WTC11 (cell line): ENCODE measurements around the gene EIF4G1. TPM values are rescaled to one million over a fixed set of nuclear protein-coding genes. Genes with fewer than 3 reads are reported as not detected.

Experiments used
- ATAC-seq: fragments of 200-7000 bp; cut with Tn5 transposase; 2 replicates; pipeline ENCODE4 v1.10.0; 2021; ENCODE audit warnings: mild to moderate bottlenecking, moderate library complexity
- CTCF ChIA-PET: fragments of 300-600 bp; sonication (Branson Sonifier 250); formaldehyde crosslinking; loops from one replicate; lab custom pipeline; 2021; ENCODE audit warnings: antibody characterized with exemption; lab: Charles Lee
- POLR2A ChIA-PET: fragments of 350-600 bp; sonication (Branson Sonifier 250); formaldehyde crosslinking; loops from one replicate; lab custom pipeline; 2021; ENCODE audit warnings: antibody characterized with exemption; lab: Charles Lee
- DNase-seq: peaks from one replicate; pipeline ENCODE4 v3.0.0; 2021; ENCODE audit warnings: low spot score
- H3K27ac Mint-ChIP-seq: 2 replicates; pipeline ENCODE4 v1.8.0; 2021; ENCODE audit warnings: mixed read lengths
- H3K27me3 Mint-ChIP-seq: 2 replicates; pipeline ENCODE4 v1.8.0; 2021; ENCODE audit warnings: low read depth, mild to moderate bottlenecking, moderate library complexity, mixed read lengths
- H3K36me3 Mint-ChIP-seq: 2 replicates; pipeline ENCODE4 v1.8.0; 2021; ENCODE audit warnings: mixed read lengths
- H3K4me1 Mint-ChIP-seq: 2 replicates; pipeline ENCODE4 v1.8.0; 2022; ENCODE audit warnings: mixed read lengths
- H3K4me3 Mint-ChIP-seq: 2 replicates; pipeline ENCODE4 v1.8.0; 2021; ENCODE audit warnings: mild to moderate bottlenecking, moderate library complexity, mixed read lengths
- H3K9me3 Mint-ChIP-seq: 2 replicates; pipeline ENCODE4 v1.8.0; 2021; ENCODE audit warnings: mixed read lengths
- ATF3 ChIP-seq: sonication (generic); formaldehyde crosslinking; conservative IDR thresholded peaks from 2 replicates; pipeline ENCODE4 v1.8.1; 2022; ENCODE audit warnings: mild to moderate bottlenecking, missing genetic modification reagents
- CDX4 ChIP-seq: fragments of 250-450 bp; sonication (Bioruptor Pico); IDR thresholded peaks from 2 replicates; pipeline ENCODE4 v1.9.0; 2021; ENCODE audit warnings: moderate library complexity, mild to moderate bottlenecking, inconsistent platforms, borderline replicate concordance
- CTCF ChIP-seq: fragments of 200-600 bp; IDR thresholded peaks from 2 replicates; pipeline ENCODE4 v1.8.0; 2022; ENCODE audit warnings: antibody characterized with exemption
- ERG ChIP-seq: fragments of 250-450 bp; sonication (Bioruptor Pico); IDR thresholded peaks from 2 replicates; pipeline ENCODE4 v1.8.0; 2021; ENCODE audit warnings: mild to moderate bottlenecking
- GRHL2 ChIP-seq: fragments of 250-450 bp; sonication (Bioruptor Pico); IDR thresholded peaks from 2 replicates; pipeline ENCODE4 v1.8.0; 2022; ENCODE audit warnings: mild to moderate bottlenecking, moderate library complexity; ENCODE audit not compliant: insufficient replicate concordance, severe bottlenecking
- HMGA2 ChIP-seq: fragments of 250-450 bp; sonication (Bioruptor Pico); IDR thresholded peaks from 2 replicates; pipeline ENCODE4 v1.4.0; 2021; ENCODE audit warnings: mild to moderate bottlenecking, moderate library complexity
- KAT7 ChIP-seq: sonication (generic); formaldehyde crosslinking; IDR thresholded peaks from 2 replicates; pipeline ENCODE4 v1.8.1; 2023; ENCODE audit warnings: missing genetic modification reagents, mild to moderate bottlenecking, borderline replicate concordance
- NFYB ChIP-seq: sonication (generic); formaldehyde crosslinking; conservative IDR thresholded peaks from 2 replicates; pipeline ENCODE4 v1.8.0; 2022; ENCODE audit warnings: low read depth, missing genetic modification reagents
- NR3C1 ChIP-seq: sonication (generic); formaldehyde crosslinking; conservative IDR thresholded peaks from 2 replicates; pipeline ENCODE4 v1.8.1; 2023; ENCODE audit warnings: low read depth, mild to moderate bottlenecking, missing genetic modification reagents
- RORB ChIP-seq: fragments of 250-450 bp; sonication (Bioruptor Pico); IDR thresholded peaks from 2 replicates; pipeline ENCODE4 v1.9.0; 2021; ENCODE audit warnings: mild to moderate bottlenecking
- SMAD3 ChIP-seq: sonication (generic); formaldehyde crosslinking; IDR thresholded peaks from 2 replicates; pipeline ENCODE4 v1.8.0; 2022; ENCODE audit warnings: missing genetic modification reagents, mild to moderate bottlenecking, borderline replicate concordance
- SMAD4 ChIP-seq: sonication (generic); formaldehyde crosslinking; IDR thresholded peaks from 2 replicates; pipeline ENCODE4 v1.8.0; 2022; ENCODE audit warnings: mild to moderate bottlenecking, missing genetic modification reagents
- ZNF263 ChIP-seq: sonication (generic); formaldehyde crosslinking; IDR thresholded peaks from 2 replicates; pipeline ENCODE4 v1.8.1; 2022; ENCODE audit warnings: low read depth, mild to moderate bottlenecking, moderate library complexity, missing genetic modification reagents
- total RNA-seq: library from RNA; stranded (reverse); gene quantifications from 3 replicates; pipeline ENCODE4 v1.2.3, GENCODE V29; 2021
- TF ChIP-seq, protein P1 (sequence below): fragments of 250-450 bp; sonication (Bioruptor Pico); conservative IDR thresholded peaks from 2 replicates; pipeline ENCODE4 v1.9.0; 2021; ENCODE audit warnings: mild to moderate bottlenecking
- TF ChIP-seq, protein P2 (sequence below): fragments of 250-450 bp; sonication (Bioruptor Pico); IDR thresholded peaks from 2 replicates; pipeline ENCODE4 v1.9.0; 2021; ENCODE audit warnings: mild to moderate bottlenecking, borderline replicate concordance
- TF ChIP-seq, protein P3 (sequence below): fragments of 250-450 bp; sonication (Bioruptor Pico); IDR thresholded peaks from 2 replicates; pipeline ENCODE4 v1.9.0; 2021; ENCODE audit warnings: mild to moderate bottlenecking

EIF4G1 gene
- total RNA-seq, 1 experiment from 2014 or later: 557 TPM

GRCh38 chr3:184354121-184354728, 39.8 kb downstream of the EIF4G1 start:
- ChIA-PET POLR2A (no interaction called here), CTCF (interaction anchor here (0.7 to 2.6 kb wide), 12 partner anchors 9 to 207 kb away, joined by 3 to 18 read pairs (median 4); partner anchors contain the start of gene EPHB3)
- Mint-ChIP-seq H3K9me3 (no peaks in the 10 kb centered on the region), H3K36me3 (peaks cover 17% of the 10 kb centered on the region), H3K27me3 (no peaks in the 10 kb centered on the region), H3K4me1 (peaks cover 12% of the 10 kb centered on the region), H3K4me3 (no peak overlapping the region), H3K27ac (no peak overlapping the region)
- DNase-seq (peak; percentile 74), ATAC-seq (peak; percentile 72)
- TF ChIP-seq, protein P1, sequence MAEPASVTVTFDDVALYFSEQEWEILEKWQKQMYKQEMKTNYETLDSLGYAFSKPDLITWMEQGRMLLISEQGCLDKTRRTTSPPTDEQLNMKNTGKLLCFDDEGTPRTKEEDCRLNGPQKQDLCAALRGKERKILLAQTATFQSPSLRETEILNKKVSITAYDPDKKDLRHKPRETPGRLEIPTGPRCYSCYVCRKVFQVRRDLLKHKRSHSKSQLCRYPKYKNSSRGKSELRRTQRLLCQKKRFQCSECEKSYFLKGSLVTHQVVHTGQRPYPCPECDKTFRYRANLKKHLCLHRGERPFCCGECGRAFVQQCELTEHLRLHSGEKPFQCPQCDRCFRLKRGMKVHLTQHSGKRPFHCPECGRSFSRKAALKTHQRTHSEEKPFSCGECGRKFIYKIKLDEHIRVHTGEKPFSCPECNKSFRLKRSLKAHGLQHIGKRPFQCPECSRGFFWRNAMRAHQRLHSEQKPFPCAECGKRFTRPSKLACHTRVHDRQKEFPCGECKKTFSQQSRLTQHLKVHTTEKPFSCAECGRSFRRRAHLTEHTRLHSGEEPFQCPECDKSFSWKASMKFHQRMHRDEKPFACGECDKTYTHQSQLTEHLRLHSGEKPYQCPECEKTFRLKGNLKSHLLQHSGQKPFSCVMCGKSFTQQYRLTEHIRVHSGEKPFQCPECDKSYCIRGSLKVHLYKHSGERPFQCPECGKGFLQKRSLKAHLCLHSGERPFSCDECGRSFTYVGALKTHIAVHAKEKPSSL: no peak
- TF ChIP-seq CTCF (peak; percentile 67), NFYB (CRISPR knock-in tag) (0 out of 2 replicates have a peak, but pooled peaks have one; percentile 11), ATF3 (CRISPR knock-in tag) (0 out of 2 replicates have a peak, but pooled peaks have one; percentile 46)
- TF ChIP-seq, protein P2, sequence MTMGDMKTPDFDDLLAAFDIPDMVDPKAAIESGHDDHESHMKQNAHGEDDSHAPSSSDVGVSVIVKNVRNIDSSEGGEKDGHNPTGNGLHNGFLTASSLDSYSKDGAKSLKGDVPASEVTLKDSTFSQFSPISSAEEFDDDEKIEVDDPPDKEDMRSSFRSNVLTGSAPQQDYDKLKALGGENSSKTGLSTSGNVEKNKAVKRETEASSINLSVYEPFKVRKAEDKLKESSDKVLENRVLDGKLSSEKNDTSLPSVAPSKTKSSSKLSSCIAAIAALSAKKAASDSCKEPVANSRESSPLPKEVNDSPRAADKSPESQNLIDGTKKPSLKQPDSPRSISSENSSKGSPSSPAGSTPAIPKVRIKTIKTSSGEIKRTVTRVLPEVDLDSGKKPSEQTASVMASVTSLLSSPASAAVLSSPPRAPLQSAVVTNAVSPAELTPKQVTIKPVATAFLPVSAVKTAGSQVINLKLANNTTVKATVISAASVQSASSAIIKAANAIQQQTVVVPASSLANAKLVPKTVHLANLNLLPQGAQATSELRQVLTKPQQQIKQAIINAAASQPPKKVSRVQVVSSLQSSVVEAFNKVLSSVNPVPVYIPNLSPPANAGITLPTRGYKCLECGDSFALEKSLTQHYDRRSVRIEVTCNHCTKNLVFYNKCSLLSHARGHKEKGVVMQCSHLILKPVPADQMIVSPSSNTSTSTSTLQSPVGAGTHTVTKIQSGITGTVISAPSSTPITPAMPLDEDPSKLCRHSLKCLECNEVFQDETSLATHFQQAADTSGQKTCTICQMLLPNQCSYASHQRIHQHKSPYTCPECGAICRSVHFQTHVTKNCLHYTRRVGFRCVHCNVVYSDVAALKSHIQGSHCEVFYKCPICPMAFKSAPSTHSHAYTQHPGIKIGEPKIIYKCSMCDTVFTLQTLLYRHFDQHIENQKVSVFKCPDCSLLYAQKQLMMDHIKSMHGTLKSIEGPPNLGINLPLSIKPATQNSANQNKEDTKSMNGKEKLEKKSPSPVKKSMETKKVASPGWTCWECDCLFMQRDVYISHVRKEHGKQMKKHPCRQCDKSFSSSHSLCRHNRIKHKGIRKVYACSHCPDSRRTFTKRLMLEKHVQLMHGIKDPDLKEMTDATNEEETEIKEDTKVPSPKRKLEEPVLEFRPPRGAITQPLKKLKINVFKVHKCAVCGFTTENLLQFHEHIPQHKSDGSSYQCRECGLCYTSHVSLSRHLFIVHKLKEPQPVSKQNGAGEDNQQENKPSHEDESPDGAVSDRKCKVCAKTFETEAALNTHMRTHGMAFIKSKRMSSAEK (CRISPR knock-in tag): no peak

DNA sequence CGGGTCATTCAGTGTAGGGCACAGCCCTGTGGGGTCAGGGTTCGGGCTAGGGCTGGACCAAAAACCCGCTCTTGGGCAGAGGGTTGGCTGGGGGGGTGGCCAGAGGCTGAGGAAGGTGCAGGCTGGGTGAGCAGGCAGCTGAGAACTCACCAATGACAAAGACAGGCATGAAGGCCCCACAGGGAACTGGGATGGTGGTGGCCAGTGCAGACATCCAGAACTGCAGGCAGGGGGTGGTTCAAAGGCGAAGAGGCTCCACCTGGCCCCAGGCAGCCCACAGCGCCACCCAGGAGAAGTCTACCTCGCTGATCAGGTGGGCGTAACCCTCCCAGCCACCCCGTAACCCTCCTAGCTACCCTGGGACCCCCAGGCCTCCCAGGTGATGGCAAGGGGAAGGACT, 40.3 kb downstream of the EIF4G1 start:
- Mint-ChIP-seq H3K4me1 (peaks cover 13% of the 10 kb centered on the region), H3K36me3 (peaks cover 17% of the 10 kb centered on the region), H3K27ac (no peak overlapping the region), H3K9me3 (no peaks in the 10 kb centered on the region), H3K4me3 (no peak overlapping the region)
- DNase-seq: no peak
- ChIA-PET CTCF (interaction anchor here (0.7 to 2.6 kb wide), 9 partner anchors 9 to 207 kb away, joined by 3 to 18 read pairs (median 4); partner anchors contain the start of gene EPHB3), POLR2A (no interaction called here)
- peak; percentile 7; the same call in 1 of the 2 replicates for ATAC-seq
- TF ChIP-seq CDX4 (no peak), KAT7 (no peak)
- TF ChIP-seq, all 79 proteins: peak for 0
- H3K27me3 Mint-ChIP-seq: no peaks in the 10 kb centered on the region

DNA sequence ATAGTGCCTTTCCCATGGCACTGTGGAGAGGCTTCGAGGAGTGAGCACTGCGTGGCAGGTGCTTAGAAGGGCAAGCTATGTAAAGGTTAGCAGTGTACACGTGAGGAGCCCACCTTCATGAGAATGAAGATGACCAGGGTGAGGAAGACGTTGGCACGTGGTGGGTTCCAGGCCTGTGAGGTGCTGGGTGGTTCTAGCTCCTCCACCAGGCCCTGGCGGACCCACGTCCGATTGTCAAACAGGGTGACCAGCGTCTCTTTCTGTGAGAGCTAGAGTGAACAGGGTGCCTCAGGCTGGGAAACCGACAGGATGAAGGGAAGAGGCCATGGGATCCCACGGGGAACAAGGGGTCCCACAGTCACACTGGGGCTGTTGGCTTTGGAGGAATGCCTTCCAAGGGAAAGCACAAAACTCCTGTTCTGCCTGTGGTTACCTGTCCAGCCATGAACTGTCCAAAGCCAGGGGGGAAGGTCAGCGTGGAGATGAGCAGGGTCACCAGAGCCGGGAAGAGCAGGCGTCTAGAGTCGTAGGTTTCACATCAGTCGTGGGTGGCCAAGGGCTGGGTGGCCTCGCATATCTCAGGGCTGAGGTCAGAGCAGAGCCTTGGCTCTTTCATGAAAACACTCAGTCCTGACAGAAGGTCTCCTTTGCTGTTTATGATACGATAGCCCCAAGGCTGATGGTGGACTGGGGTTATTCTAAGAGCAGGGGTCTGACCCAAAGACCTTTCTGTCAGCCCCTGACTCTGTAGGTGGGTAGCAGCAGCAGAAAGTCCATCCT, 41.0 kb downstream of the EIF4G1 start:
- H3K4me1 Mint-ChIP-seq: peaks cover 20% of the 10 kb centered on the region
- ChIA-PET POLR2A (no interaction called here), CTCF (interaction anchor here (0.5 to 2.6 kb wide), 10 partner anchors 10 to 206 kb away, joined by 3 to 18 read pairs (median 4); partner anchors contain the start of gene EPHB3)
- H3K27me3 Mint-ChIP-seq: 0 out of 2 replicates have a peak, but pooled peaks cover 1% of the 10 kb centered on the region
- H3K9me3 Mint-ChIP-seq: no peaks in the 10 kb centered on the region
- DNase-seq (no peak), ATAC-seq (no peak)
- H3K4me3 Mint-ChIP-seq: no peak overlapping the region
- peaks cover 17% of the 10 kb centered on the region for H3K36me3 Mint-ChIP-seq
- H3K27ac Mint-ChIP-seq: peak overlapping the region; percentile 27; the same call in 1 of the 2 replicates
- no peak for TF ChIP-seq SMAD3 (CRISPR knock-in tag)
- TF ChIP-seq, protein P3, sequence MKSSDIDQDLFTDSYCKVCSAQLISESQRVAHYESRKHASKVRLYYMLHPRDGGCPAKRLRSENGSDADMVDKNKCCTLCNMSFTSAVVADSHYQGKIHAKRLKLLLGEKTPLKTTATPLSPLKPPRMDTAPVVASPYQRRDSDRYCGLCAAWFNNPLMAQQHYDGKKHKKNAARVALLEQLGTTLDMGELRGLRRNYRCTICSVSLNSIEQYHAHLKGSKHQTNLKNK: no peak
- no peak for TF ChIP-seq ERG (CRISPR knock-in tag)
- no peak for TF ChIP-seq RORB
- no peak for TF ChIP-seq HMGA2 (CRISPR knock-in tag)
- TF ChIP-seq NR3C1 (CRISPR knock-in tag): no peak
- TF ChIP-seq KAT7: no peak
- TF ChIP-seq ZNF263: no peak
- no peak for TF ChIP-seq SMAD4
- TF ChIP-seq GRHL2 (CRISPR knock-in tag): no peak
- TF ChIP-seq CDX4: no peak
